ENCODE measurements around the gene MRAS.
"Not testable (repeated sequence)": the region's sequence is repeated elsewhere in the genome, so short reads cannot be mapped to it uniquely, and the experiment has no call there.

Gene MRAS

DNA sequence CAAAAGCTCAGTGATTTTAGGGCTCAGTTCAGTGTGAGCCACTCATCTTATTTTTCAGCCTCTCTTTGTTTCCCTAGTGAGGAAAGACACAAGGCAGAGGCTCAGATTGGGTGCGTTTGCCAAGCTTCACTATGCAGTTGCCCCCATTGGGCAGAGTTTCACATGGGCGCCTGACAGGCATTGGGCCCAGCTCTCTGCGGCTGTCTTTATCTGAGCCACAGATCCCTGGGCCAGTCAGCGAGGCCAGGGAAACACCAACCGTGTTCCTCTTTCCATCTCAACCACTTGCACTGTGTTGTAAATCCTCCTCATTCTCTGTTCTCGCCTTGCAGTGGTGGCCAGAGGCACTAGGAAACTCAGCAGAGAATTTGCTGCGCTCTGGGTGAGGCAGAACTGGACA lies 96.9 kb downstream of the MRAS start:
- no peak for DNase-seq (ENCODE audit: low read depth)

GRCh38 chr3:138445654-138446053 lies 97.3 kb downstream of the MRAS start:
- DNase-seq (ENCODE audit: low read depth): no peak

DNA sequence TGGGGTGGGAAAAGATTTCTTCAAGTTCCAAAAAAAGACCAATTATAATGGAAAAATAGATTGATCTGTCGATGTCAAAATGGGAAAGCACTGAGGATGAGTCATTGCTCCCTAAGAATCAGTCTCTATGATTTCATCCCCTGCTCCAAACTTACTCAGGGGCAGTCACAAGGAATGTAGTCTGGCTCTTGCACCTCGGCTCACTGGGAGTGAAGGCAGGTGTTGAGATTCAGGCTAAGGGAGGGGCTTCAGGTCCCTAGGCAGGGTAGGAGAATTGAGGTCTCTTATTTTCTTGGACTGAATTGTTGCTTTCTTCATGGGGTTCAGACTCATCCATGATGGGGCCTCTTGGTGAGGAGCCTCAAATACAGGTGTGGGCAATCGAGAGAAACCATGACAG lies 100.3 kb downstream of the MRAS start:
- DNase-seq (ENCODE audit: low read depth): no peak

DNA sequence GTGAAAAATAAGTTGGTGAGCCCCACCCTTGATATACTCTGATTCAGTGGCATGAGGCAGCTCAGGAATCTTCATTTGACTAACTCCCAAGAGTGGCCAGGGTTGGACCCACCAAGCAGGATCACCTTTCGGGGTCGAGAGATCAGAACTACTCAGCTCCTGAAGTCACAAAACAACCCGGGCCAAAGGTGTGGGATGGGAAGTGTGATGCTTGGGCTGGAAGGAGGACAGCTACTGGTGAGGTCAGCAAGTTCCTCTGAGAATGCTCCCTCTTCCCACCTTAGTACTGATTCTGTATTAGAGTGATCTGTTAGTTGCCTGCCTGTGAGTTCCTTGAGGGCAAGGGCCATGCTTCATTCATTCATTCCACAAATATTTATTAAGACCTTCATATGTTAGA lies 101.1 kb downstream of the MRAS start:
- no peak for DNase-seq (ENCODE audit: low read depth)

- DNase-seq (ENCODE audit: low read depth): no peak
These were observed 101.8 kb downstream of the MRAS start for GRCh38 chr3:138450181-138450580.

GRCh38 chr3:138450704-138451424 lies 102.5 kb downstream of the MRAS start:
- DNase-seq (ENCODE audit: low read depth): no peak

GRCh38 chr3:138451595-138452162 lies 103.3 kb downstream of the MRAS start:
- no peak for DNase-seq (ENCODE audit: low read depth)

GRCh38 chr3:138452436-138452835 lies 104.1 kb downstream of the MRAS start:
- no peak for DNase-seq (ENCODE audit: low read depth)

GRCh38 chr3:138453940-138454339 lies 105.6 kb downstream of the MRAS start:
- not testable (repeated sequence) for DNase-seq (ENCODE audit: low read depth)
